Kidney (tissue), 14 donors: Measurements from ENCODE around the gene SPHK1. TPM values are rescaled to one million over a fixed set of nuclear protein-coding genes. Genes with fewer than 3 reads are reported as not detected.

Source experiments
- DNase-seq, 5 donors: peaks; one replicate each; pipeline ENCODE4 v3.0.0-alpha.2; 2013 to 2020
- FAIRE-seq: peaks from 2 replicates; lab custom pipeline; 2012; peaks lifted over from hg19 to GRCh38; lab: Jason Lieb, UNC
- H3K27ac ChIP-seq, 2 donors: one replicate each; pipeline ENCODE4 v1.7.0; 2013; ENCODE audit warnings: low read depth in 2 of 2, low read length in 2 of 2, inconsistent platforms in 1 of 2
- H3K27me3 ChIP-seq: one replicate; pipeline ENCODE4 v1.7.1; 2013; ENCODE audit warnings: low read length, inconsistent platforms; ENCODE audit not compliant: control insufficient read depth, insufficient read depth
- H3K36me3 ChIP-seq, 3 donors: one replicate each; pipeline versions ENCODE4 v1.7.0 to v1.7.1; 2013; ENCODE audit warnings: low read length in 3 of 3, control low read depth in 1 of 3, inconsistent platforms in 1 of 3; ENCODE audit not compliant: insufficient read depth in 3 of 3, control insufficient read depth in 2 of 3
- H3K4me1 ChIP-seq, 3 donors: one replicate each; pipeline versions ENCODE4 v1.7.0 to v1.7.1; 2013; ENCODE audit warnings: low read length in 3 of 3, inconsistent platforms in 1 of 3, low read depth in 1 of 3; ENCODE audit not compliant: control insufficient read depth in 2 of 3, insufficient read depth in 2 of 3
- H3K4me3 ChIP-seq, 3 donors: one replicate each; pipeline versions ENCODE4 v1.7.0 to v1.8.1; 2013; ENCODE audit warnings: low read length in 3 of 3, control low read depth in 1 of 3, inconsistent platforms in 1 of 3
- H3K9ac ChIP-seq, 3 donors: one replicate each; pipeline versions ENCODE4 v1.7.0 to v1.7.1; 2013; ENCODE audit warnings: low read length in 3 of 3, control low read depth in 1 of 3, inconsistent platforms in 1 of 3
- H3K9me3 ChIP-seq, 3 donors: one replicate each; pipeline versions ENCODE4 v1.7.0 to v1.7.1; 2013; ENCODE audit warnings: low read length in 3 of 3, control low read depth in 1 of 3, inconsistent platforms in 1 of 3; ENCODE audit not compliant: control insufficient read depth in 2 of 3, insufficient read depth in 1 of 3
- CTCF ChIP-seq: IDR thresholded peaks from 3 replicates; pipeline ENCODE4 v1.5.1; 2012; ENCODE audit warnings: mild to moderate bottlenecking, moderate library complexity, borderline replicate concordance; ENCODE audit not compliant: insufficient read depth; ENCODE audit errors: extremely low read depth
- intact Hi-C: fragments of 100-400 bp; cut with DNase I; formaldehyde crosslinking; loops from one replicate; pipeline ENCODE4 v1.11.1; 2022
- polyA plus RNA-seq: library from polyadenylated mRNA; stranded (reverse); fragments of 350-450 nt; fragmentation: Illumina TruSeq; extraction: RNeasy Lipid Tissue Mini Kit (QIAGEN cat#74804); gene quantifications from one replicate; pipeline ENCODE4 v1.2.3, GENCODE V29; 2014; ENCODE audit warnings: low read depth, low replicate concordance; ENCODE audit not compliant: insufficient read depth
- total RNA-seq: library from RNA; stranded (reverse); fragmentation: NEBNext Ultra II Directional; extraction: Animal tissue kit (Norgen Biotek cat#: 25700); gene quantifications from one replicate; pipeline ENCODE4 v1.2.1, GENCODE V29; 2021
- donor health status: control.
- donor health status: control.
- donor health status: control.
- donor health status: control.
- donor health status: control.
- donor health status: DM: yes; HTN: yes; CAD: no.
- donor health status: Normal renal cell carcinoma (clear cell type).

The SPHK1 gene
- total and polyA plus RNA-seq, 2 donors from 2014 or later, result 1.5 to 10.4 TPM

- FAIRE-seq, result no peak
- H3K27me3 ChIP-seq, result no peaks in the 10 kb centered on the region
- intact Hi-C loops, result no loop called here
- no peaks in the 10 kb centered on the region for H3K9me3 ChIP-seq
- no peak for TF ChIP-seq CTCF
- DNase-seq, result peak in 4 of 5 donors; percentile 59 to 89 (median 76)
- H3K36me3 ChIP-seq, result no peaks in the 10 kb centered on the region
- peaks cover 0 to 25% (median 0%) of the 10 kb centered on the region in 3 donors for H3K4me1 ChIP-seq
- peak overlapping the region in 1 of 3 donors; percentile 51 for H3K9ac ChIP-seq
- no peak overlapping the region for H3K27ac ChIP-seq
- peak overlapping the region; percentile 30 to 63 (median 60) for H3K4me3 ChIP-seq
Measured at GRCh38 chr17:76382803-76383545, 1.4 kb upstream of the SPHK1 start.

GRCh38 chr17:76383546-76384221, 725 bp upstream of the SPHK1 start:
- peaks cover 0 to 25% (median 0%) of the 10 kb centered on the region in 3 donors for H3K4me1 ChIP-seq
- FAIRE-seq, result no peak
- H3K9me3 ChIP-seq, result no peaks in the 10 kb centered on the region

More at GRCh38 chr17:76383546-76384221, 725 bp upstream of the SPHK1 start:
- H3K9ac ChIP-seq, result peak overlapping the region in 2 of 3 donors; percentile 49 to 51
- peak overlapping the region; percentile 28 to 63 (median 60) for H3K4me3 ChIP-seq
- peak in 4 of 5 donors; percentile 61 to 87 (median 80) for DNase-seq
- H3K36me3 ChIP-seq, result no peaks in the 10 kb centered on the region
- peak overlapping the region in 1 of 2 donors; percentile 48 for H3K27ac ChIP-seq
- no peak for TF ChIP-seq CTCF
- intact Hi-C loops, result no loop called here
- no peaks in the 10 kb centered on the region for H3K27me3 ChIP-seq
